Glomerular endothelial cell (primary cell): ENCODE results near the gene PHYHIPL. TPM values are rescaled to one million over a fixed set of nuclear protein-coding genes. Genes with fewer than 3 reads are reported as not detected.
"Not testable (repeated sequence)": the region's sequence is repeated elsewhere in the genome, so short reads cannot be mapped to it uniquely, and the experiment has no call there.

Source experiments
- DNase-seq: peaks from one replicate; pipeline ENCODE4 v3.0.0-alpha.2; 2011; ENCODE audit warnings: low read depth, low spot score; ENCODE audit errors: extremely low read depth
- total RNA-seq: library from RNA; depleted of rRNA; stranded (reverse); fragments of >200 nt; gene quantifications from 2 replicates; pipeline ENCODE4 v1.2.3, GENCODE V29; 2015

Gene PHYHIPL
- total RNA-seq, 1 donor from 2014 or later: not detected

DNA sequence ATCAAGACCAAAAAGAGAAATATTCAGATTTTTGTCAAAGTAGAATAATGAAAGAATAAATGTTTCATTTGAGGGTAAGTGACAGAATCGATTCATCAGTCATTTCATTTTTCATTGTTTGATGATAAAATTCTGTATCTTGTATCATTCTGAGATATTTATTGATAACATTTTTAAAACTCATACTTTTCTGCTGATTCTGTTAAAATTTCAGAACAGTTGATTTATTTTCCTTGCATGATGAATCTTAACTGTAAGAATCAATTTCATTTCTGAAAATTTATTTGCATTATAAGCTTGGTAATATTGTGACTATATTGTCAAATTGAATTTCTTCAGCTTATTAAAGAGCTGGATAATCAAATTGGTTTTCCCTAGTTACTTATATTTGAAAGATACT, 13.9 kb downstream of the PHYHIPL start:
- DNase-seq: no peak

- DNase-seq: no peak
Observed at GRCh38 chr10:59206204-59206720, 29.8 kb downstream of the PHYHIPL start.

DNA sequence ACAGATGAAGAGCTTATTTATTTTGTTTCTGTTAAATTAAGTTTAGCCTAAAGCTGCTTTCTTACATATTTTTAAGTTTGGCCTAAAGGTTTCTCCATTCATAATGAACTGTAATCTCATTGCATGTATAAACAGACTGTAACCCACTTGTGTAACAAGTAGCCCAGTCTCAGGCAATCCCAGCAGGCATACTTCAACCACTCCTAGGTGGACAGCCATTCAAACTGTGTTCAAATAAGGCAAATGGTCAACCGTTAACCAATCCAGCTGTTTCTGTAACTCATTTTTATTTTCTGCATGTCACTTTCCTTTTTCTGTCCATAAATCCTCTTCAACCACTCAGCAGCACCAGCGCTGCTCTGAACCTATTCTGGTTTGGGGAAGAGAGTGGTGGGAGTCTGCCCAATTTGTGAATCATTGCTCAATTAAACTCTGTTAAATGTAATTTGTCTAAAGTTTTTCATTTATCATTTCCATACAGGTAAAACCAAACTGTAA, 35.9 kb downstream of the PHYHIPL start:
- DNase-seq: no peak

- DNase-seq: no peak
Observed at GRCh38 chr10:59214160-59214559, 37.7 kb downstream of the PHYHIPL start.

GRCh38 chr10:59216178-59216869, 39.9 kb downstream of the PHYHIPL start:
- no peak for DNase-seq

- DNase-seq: no peak
Observed at GRCh38 chr10:59222788-59223187, 46.3 kb downstream of the PHYHIPL start.

DNA sequence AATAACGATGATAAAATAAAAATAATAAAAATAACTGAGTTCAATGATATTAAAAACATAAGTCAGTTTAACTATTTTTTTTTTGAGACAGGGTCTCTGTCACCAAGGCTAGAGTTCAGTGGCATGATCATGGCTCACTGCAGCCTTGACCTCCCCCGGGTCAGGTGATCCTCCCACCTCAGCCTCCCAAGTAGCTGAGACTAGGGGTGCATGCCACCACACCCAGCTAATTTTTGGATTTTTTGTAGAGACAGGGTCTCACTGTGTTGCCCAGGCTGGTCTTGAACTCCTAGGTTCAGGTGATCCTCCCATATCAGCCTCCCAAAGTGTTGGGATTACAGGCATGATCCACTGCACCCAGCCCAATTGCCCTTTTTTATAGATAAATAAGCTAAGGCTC, 47.2 kb downstream of the PHYHIPL start:
- not testable (repeated sequence) for DNase-seq

- no peak for DNase-seq
Observed at GRCh38 chr10:59225211-59225610, 48.8 kb downstream of the PHYHIPL start.

GRCh38 chr10:59227136-59227673, 50.8 kb downstream of the PHYHIPL start:
- no peak for DNase-seq

- no peak for DNase-seq
Observed at GRCh38 chr10:59229441-59229840, 53.0 kb downstream of the PHYHIPL start.

DNA sequence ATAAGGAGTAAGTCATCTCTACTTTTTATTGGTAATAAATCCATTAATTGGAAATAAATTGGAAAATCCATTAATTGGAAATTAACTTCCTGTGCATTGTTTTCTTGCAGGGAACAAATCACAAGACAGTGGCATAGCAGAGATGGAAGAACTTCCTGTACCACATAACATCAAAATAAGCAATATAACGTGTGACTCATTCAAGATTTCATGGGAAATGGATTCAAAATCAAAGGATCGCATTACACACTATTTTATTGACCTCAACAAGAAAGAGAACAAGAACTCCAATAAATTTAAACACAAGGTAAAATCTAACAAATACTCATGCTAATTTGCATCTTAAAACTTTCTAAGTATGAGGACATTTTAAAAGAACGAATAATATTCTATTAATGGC, 57.8 kb downstream of the PHYHIPL start:
- no peak for DNase-seq

GRCh38 chr10:59234816-59235429, 58.5 kb downstream of the PHYHIPL start:
- no peak for DNase-seq

DNA sequence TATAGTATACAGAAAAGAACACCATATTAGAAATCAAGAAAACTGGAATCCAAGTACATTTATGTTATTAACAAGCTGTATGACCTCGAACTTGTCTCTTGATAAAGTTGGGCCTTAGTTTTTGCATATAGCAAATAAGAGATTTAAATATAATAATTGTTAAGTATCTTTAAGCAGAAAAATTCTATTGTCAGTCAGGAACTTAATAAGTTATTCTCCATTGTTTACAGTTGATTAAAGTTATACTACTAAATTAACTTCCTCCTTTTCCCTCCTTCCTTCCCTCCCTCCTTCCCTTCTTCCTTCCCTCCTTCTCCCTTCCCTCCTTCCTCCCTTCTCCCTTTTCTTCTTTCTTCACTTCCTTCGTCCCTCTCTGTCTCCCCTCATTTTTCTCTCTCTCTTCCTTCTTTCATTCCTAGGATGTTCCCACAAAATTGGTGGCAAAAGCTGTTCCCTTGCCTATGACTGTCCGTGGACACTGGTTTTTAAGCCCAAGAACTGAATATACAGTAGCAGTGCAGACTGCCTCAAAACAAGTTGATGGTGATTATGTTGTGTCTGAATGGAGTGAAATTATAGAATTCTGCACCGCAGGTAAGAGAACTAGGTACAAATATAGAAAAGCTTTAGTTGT, 59.7 kb downstream of the PHYHIPL start:
- no peak for DNase-seq

- DNase-seq: no peak
Observed at GRCh38 chr10:59237775-59238174, 61.3 kb downstream of the PHYHIPL start.

DNA sequence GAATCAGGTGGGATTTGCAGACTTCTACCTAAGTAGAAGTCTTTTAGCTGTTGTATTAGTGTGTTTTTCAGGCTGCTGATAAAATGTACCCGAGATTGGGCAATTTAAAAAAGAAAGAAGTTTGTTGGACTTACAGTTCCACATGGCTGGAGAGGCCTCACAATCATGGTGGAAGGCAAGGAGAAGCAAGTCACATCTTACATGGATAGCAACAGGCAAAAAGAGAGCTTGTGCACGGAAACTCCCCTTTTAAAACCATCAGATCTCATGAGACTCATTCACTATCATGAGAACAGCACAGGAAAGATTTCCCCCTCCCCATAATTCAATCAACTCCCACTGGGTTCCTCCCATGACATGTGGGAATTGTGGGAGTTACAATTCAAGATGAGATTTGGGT, 62.7 kb downstream of the PHYHIPL start:
- DNase-seq: not testable (repeated sequence)

- peak; percentile 23 for DNase-seq
Observed at GRCh38 chr10:59240582-59241183, 64.2 kb downstream of the PHYHIPL start.

DNA sequence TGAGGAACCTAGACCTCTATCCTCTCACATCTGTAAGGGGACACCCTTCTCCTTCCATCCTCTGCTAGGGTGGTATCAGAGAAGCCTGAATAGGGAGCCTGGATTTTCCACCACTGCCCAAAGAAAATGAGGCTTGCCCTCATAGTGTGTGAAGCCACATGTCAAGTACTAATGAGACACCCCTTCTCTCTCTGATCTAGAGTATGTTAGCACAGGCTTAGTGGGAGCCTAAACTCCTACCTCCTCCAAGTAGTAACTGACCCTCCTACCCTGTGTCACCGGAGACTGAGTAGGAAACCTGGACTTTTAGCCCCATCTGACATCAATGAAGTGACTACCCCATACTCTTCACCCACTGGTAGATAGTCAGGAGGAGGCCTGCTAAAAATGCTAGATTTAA, 65.6 kb downstream of the PHYHIPL start:
- DNase-seq: no peak

DNA sequence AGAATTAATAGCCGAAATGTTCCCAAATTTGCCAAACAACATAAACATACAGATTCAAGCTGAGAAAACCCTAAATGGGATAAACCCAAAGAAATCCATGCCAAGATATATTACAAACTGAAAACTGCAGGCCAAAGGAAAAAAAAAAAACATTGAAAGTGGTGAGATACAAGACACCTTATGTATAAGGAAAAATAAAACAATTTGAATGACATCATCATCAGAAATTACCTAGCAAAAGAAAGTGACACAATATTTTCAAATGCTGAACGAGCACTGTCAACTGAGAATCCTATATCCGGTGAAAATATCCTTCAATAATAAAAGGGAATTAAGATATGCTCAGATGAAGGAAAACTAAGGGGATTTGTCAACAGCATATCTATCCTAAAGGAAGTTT, 66.5 kb downstream of the PHYHIPL start:
- DNase-seq: no peak

DNA sequence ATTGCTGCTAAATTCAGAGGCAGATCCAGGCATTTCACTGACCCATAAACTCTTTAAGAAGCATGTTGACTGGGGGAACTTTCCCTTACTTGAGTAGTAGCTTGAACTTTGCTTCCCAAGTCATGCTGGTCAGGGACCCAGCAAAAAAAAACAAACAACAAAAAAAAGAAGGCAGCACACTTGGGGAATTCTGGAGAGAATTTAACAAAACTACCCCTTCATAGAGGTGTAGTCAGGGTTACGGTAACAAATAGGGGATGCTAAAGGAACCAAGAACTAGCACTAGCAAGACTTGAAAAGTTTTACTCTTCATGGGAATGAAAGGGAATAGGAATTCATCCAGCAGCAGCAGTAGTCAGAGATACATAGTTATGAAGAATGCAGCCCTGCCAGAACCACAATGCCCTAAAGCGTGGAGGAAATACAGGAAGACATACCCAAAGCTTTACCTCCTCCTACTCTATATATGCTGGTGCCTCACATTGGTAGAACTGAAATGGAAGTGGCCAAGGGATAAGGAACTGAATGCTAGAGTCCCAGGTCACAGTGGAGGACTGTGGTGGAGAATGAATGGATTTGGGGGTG, 67.3 kb downstream of the PHYHIPL start:
- no peak for DNase-seq

DNA sequence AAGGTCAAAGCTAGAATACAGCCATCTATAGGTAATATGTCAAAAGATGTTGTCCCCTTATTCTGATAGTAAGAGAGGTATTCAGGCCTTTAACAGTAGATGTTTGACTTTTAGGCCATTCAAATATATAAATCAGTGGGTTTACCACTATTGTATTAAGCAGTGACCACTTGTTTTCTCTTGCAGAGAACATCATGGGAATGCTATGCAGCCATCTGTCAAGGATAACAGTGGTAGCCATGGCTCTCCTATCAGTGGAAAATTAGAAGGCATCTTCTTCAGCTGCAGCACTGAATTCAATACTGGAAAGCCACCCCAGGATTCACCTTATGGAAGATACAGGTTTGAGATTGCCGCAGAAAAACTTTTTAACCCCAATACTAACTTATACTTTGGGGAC, 68.4 kb downstream of the PHYHIPL start:
- no peak for DNase-seq

DNA sequence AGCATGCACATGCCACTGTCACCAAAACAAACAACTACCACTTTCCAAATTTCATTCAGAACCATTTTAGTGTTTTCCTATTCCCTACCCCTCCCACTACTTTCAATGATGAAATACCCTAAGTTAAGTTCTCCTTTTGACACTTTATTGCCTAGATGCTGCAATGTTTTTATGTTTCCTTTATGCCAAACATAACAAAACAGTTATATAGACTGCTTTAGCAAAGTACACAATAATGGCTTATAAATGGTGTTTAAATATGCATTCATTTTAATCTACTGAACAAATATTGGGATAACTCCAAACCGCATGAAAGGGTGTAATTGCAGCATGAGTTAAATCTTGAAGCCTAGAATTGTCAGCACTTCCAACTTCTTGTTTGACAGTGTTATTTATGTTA, 69.2 kb downstream of the PHYHIPL start:
- DNase-seq: no peak
